ENCODE results near the gene UBAC2.

DNA sequence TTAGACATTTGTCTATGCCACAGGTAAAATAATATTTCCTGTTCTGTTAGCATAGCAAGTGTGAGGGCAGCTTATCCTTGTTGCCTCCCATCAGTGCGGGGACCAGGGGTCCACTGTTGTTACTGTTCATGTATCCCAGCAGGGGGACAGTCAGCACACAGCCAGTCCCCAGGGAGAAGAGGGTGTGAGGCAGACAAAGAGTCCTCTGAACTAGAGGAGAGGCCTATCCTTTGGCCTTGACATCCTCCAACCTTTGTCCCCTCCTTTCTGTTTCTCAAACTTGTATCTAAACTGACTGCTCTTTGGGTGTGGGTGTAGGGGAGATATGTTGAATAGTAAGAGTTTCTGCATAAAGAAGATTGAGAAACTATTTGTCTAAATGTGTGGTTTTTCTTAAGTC, 60.4 kb downstream of the UBAC2 start:
- TF ChIP-seq, protein P1, sequence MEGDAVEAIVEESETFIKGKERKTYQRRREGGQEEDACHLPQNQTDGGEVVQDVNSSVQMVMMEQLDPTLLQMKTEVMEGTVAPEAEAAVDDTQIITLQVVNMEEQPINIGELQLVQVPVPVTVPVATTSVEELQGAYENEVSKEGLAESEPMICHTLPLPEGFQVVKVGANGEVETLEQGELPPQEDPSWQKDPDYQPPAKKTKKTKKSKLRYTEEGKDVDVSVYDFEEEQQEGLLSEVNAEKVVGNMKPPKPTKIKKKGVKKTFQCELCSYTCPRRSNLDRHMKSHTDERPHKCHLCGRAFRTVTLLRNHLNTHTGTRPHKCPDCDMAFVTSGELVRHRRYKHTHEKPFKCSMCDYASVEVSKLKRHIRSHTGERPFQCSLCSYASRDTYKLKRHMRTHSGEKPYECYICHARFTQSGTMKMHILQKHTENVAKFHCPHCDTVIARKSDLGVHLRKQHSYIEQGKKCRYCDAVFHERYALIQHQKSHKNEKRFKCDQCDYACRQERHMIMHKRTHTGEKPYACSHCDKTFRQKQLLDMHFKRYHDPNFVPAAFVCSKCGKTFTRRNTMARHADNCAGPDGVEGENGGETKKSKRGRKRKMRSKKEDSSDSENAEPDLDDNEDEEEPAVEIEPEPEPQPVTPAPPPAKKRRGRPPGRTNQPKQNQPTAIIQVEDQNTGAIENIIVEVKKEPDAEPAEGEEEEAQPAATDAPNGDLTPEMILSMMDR (IDR thresholded peaks at IDR 0.05; ENCODE audit: poor library complexity) = no peak
- TF ChIP-seq EZH2phosphoT487 (IDR thresholded peaks at IDR 0.05; ENCODE audit: low read depth, severe bottlenecking, unreplicated experiment) (no peak), EZH2 (IDR thresholded peaks at IDR 0.05; ENCODE audit: borderline replicate concordance) (no peak)

Data from hepatocyte (in vitro differentiated cells).